GM06990 (cell line): ENCODE measurements around the gene CACNA1B.

Experiments
- DNase-seq: peaks from one replicate; pipeline ENCODE4 v3.0.0-alpha.2; 2011; ENCODE audit not compliant: insufficient read length; ENCODE audit errors: extremely low read depth
- H3K27me3 ChIP-seq: replicated peaks from 2 replicates; pipeline ENCODE4 v1.6.0; 2011; ENCODE audit warnings: low read length; ENCODE audit not compliant: control insufficient read depth, insufficient read depth
- H3K36me3 ChIP-seq: 2 replicates; pipeline ENCODE4 v1.5.1; 2011; ENCODE audit warnings: low read length; ENCODE audit not compliant: control insufficient read depth, insufficient read depth
- H3K4me3 ChIP-seq: replicated peaks from 2 replicates; pipeline ENCODE4 v1.5.1; 2011; ENCODE audit warnings: low read depth, mild to moderate bottlenecking, control low read depth, low read length
- CTCF ChIP-seq: IDR thresholded peaks from 2 replicates; pipeline ENCODE4 v1.5.1; 2011; ENCODE audit warnings: low read length, control low read depth, mild to moderate bottlenecking, inconsistent platforms; ENCODE audit not compliant: insufficient read depth, poor library complexity, severe bottlenecking

The CACNA1B gene

DNA sequence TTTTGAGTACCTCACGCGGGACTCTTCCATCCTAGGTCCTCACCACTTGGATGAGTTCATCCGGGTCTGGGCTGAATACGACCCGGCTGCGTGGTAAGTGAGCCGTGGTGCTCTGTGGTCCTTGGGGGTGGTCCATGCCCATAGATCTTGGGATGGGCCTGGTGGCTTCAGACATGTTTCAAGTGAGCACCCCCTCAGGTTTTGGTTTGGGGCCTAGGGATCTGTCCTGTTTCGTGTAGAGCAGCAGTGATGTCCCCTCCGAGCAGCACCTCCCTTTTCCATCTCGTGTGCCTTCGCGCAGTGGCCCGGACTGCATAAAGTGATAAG lies 218.9 kb downstream of the CACNA1B start:
- H3K36me3 ChIP-seq, result no peaks in the 10 kb centered on the region
- TF ChIP-seq CTCF, result no peak
- no peak for DNase-seq
- H3K4me3 ChIP-seq, result no peak overlapping the region
- H3K27me3 ChIP-seq, result no peaks in the 10 kb centered on the region

- no peak for DNase-seq
- TF ChIP-seq CTCF, result no peak
Observed at GRCh38 chr9:138097501-138097991, 220.0 kb downstream of the CACNA1B start.

DNA sequence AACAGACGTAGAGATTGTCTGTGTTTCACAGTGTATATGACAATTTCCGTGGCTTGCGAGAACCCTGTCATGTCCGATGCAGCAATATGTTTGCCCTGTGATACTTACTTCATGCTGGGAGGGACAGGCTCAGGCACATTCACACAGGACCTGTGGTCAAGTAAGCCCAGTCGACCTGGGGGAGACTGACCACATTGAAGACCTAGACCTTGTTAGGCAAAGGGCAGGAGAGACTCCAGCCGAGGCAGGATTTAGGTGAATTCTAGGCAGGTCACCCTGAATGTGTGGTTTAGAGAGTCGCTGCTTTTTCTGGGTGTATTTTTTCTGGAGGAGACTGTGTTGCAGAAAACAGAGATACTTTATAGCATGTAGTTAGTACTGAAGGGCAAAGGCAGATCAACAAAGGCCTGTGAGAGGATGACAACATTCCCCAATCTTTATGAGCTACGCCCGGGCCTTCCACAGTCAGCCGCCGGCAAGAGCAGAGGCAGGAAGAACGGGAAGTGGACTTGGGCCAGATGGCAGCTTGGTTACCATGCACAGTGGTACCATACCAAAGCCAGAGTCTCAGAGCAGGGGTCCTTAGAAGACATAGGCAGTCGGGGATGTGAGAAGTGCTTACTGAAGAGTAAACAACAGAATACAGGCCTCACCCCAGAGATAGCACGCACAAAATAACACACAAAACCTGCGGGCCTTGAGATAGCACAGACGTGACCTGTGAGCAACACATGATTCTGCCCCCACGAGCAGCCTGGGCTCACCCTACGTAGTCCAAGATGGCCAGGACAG lies 220.7 kb downstream of the CACNA1B start:
- no peak for DNase-seq
- no peaks in the 10 kb centered on the region for H3K27me3 ChIP-seq
- no peaks in the 10 kb centered on the region for H3K36me3 ChIP-seq
- no peak overlapping the region for H3K4me3 ChIP-seq
- no peak for TF ChIP-seq CTCF

More at GRCh38 chr9:138097501-138097991, 220.0 kb downstream of the CACNA1B start:
- H3K4me3 ChIP-seq, result no peak overlapping the region
- H3K36me3 ChIP-seq, result no peaks in the 10 kb centered on the region
- no peaks in the 10 kb centered on the region for H3K27me3 ChIP-seq

- TF ChIP-seq CTCF, result no peak
- peaks cover 1% of the 10 kb centered on the region; the same call in 1 of the 2 replicates for H3K27me3 ChIP-seq
- no peaks in the 10 kb centered on the region for H3K36me3 ChIP-seq
- H3K4me3 ChIP-seq, result no peak overlapping the region
- no peak for DNase-seq
Observed at GRCh38 chr9:138098908-138099791, 221.6 kb downstream of the CACNA1B start.

- Histone ChIP-seq H3K36me3 (no peaks in the 10 kb centered on the region), H3K27me3 (peaks cover 1% of the 10 kb centered on the region; the same call in 1 of the 2 replicates), H3K4me3 (no peak overlapping the region)
- TF ChIP-seq CTCF, result no peak
- no peak for DNase-seq
Observed at GRCh38 chr9:138099803-138100598, 222.4 kb downstream of the CACNA1B start.
